Fibroblast of peridontal ligament (primary cell): ENCODE results near the gene SPTAN1.

ENCODE experiments used
- DNase-seq: peaks from one replicate; pipeline ENCODE4 v3.0.0-alpha.2; 2010; ENCODE audit errors: extremely low read depth

The SPTAN1 gene

GRCh38 chr9:128632066-128632465 is 79.7 kb downstream of the SPTAN1 start:
- DNase-seq = no peak

GRCh38 chr9:128632486-128632885 is 80.1 kb downstream of the SPTAN1 start:
- no peak for DNase-seq

GRCh38 chr9:128633057-128633456 is 80.7 kb downstream of the SPTAN1 start:
- no peak for DNase-seq

- no peak for DNase-seq
Observed at GRCh38 chr9:128633601-128634000, 81.2 kb downstream of the SPTAN1 start.

GRCh38 chr9:128634111-128634510 is 81.7 kb downstream of the SPTAN1 start:
- no peak for DNase-seq

- no peak for DNase-seq
Observed at GRCh38 chr9:128634651-128635262, 82.4 kb downstream of the SPTAN1 start.

- peak; percentile 92 for DNase-seq
Observed at GRCh38 chr9:128635266-128636023, 83.1 kb downstream of the SPTAN1 start.

GRCh38 chr9:128636024-128636390 is 83.6 kb downstream of the SPTAN1 start:
- no peak for DNase-seq

GRCh38 chr9:128636556-128637530 is 84.5 kb downstream of the SPTAN1 start:
- DNase-seq = no peak

GRCh38 chr9:128637656-128638055 is 85.3 kb downstream of the SPTAN1 start:
- DNase-seq = peak; percentile 61

GRCh38 chr9:128638580-128638979 is 86.2 kb downstream of the SPTAN1 start:
- no peak for DNase-seq

- no peak for DNase-seq
Observed at GRCh38 chr9:128640603-128641002, 88.2 kb downstream of the SPTAN1 start.

GRCh38 chr9:128642675-128643245 is 90.4 kb downstream of the SPTAN1 start:
- DNase-seq = no peak

- DNase-seq = no peak
Observed at GRCh38 chr9:128643519-128644300, 91.3 kb downstream of the SPTAN1 start.

GRCh38 chr9:128648206-128648605 is 95.8 kb downstream of the SPTAN1 start:
- DNase-seq = peak; percentile 33

GRCh38 chr9:128651798-128652197 is 99.4 kb downstream of the SPTAN1 start:
- no peak for DNase-seq

- no peak for DNase-seq
Observed at GRCh38 chr9:128653908-128654307, 101.5 kb downstream of the SPTAN1 start.

- no peak for DNase-seq
Observed at GRCh38 chr9:128654481-128654880, 102.1 kb downstream of the SPTAN1 start.

- peak; percentile 93 for DNase-seq
Observed at GRCh38 chr9:128656416-128657343, 104.3 kb downstream of the SPTAN1 start, which contains the start of gene DYNC2I2. DYNC2I2 (minus strand) TSS chr9:128656847; CDS start chr9:128656726, 121 bp downstream.

GRCh38 chr9:128657344-128657704 is 104.9 kb downstream of the SPTAN1 start:
- DNase-seq = no peak
